B cell (primary cell): ENCODE results near the gene CNTD1. TPM values are rescaled to one million over a fixed set of nuclear protein-coding genes. Genes with fewer than 3 reads are reported as not detected.

Source experiments
- ATAC-seq: fragments of 200-7000 bp; cut with Tn5 transposase; one replicate; pipeline ENCODE4 v1.10.0; 2021; ENCODE audit warnings: low read depth, mild to moderate bottlenecking, moderate number of reproducible peaks, moderate library complexity
- CTCF ChIA-PET: fragments of 350-600 bp; sonication (Branson Sonifier 250); formaldehyde crosslinking; loops from one replicate; lab custom pipeline; 2021; ENCODE audit warnings: antibody characterized with exemption, inconsistent platforms; lab: Charles Lee
- POLR2A ChIA-PET: fragments of 350-600 bp; sonication (Branson Sonifier 250); formaldehyde crosslinking; loops from one replicate; lab custom pipeline; 2021; ENCODE audit warnings: antibody characterized with exemption; lab: Charles Lee
- DNase-seq: peaks from one replicate; pipeline ENCODE4 v3.0.0; 2013
- H2AFZ ChIP-seq: 2 replicates; pipeline ENCODE4 v1.6.1; 2012; ENCODE audit warnings: mild to moderate bottlenecking, low read depth, low read length; ENCODE audit not compliant: insufficient read depth, poor library complexity, severe bottlenecking
- H3K27ac ChIP-seq, 2 donors: 1 replicate in 1 of 2; 2 replicates in 1 of 2; pipeline ENCODE4 v1.5.1; 2012 to 2013; ENCODE audit warnings: low read length in 2 of 2, mild to moderate bottlenecking in 2 of 2, moderate library complexity in 1 of 2
- H3K27me3 ChIP-seq, 4 experiments: fragments of 200-600 bp in 1 of 4; sonication (generic) in 1 of 4; replicated peaks in 1 of 4; 1 replicate in 2 of 4; 2 replicates in 2 of 4; pipeline versions ENCODE4 v1.6.1 to v1.7.0; 2013 to 2016; ENCODE audit warnings: low read length in 3 of 4, mild to moderate bottlenecking in 2 of 4, mixed read lengths in 1 of 4, moderate library complexity in 1 of 4; ENCODE audit not compliant: insufficient read depth in 4 of 4, control insufficient read depth in 3 of 4; ENCODE audit errors: control extremely low read depth in 1 of 4
- H3K36me3 ChIP-seq, 2 experiments: replicated peaks in 1 of 2; 1 replicate in 1 of 2; 2 replicates in 1 of 2; pipeline versions ENCODE4 v1.6.1 to v1.7.1; 2013; ENCODE audit warnings: low read length in 1 of 2; ENCODE audit not compliant: insufficient read depth in 2 of 2, control insufficient read depth in 1 of 2; ENCODE audit errors: control extremely low read depth in 1 of 2, extremely low read depth in 1 of 2
- H3K4me1 ChIP-seq, 2 donors: fragments of 200-600 bp in 1 of 2; sonication (generic) in 1 of 2; 1 replicate in 1 of 2; 2 replicates in 1 of 2; pipeline versions ENCODE4 v1.5.1 to v1.6.1; 2013 to 2017; ENCODE audit warnings: low read length in 2 of 2; ENCODE audit not compliant: control insufficient read depth in 2 of 2, insufficient read depth in 2 of 2
- H3K4me2 ChIP-seq: replicated peaks from 2 replicates; pipeline ENCODE3; 2012; ENCODE audit warnings: mild to moderate bottlenecking, low read depth, low read length; ENCODE audit not compliant: poor library complexity, severe bottlenecking
- H3K4me3 ChIP-seq, 5 experiments: fragments of 200-600 bp in 1 of 5; sonication (generic) in 1 of 5; 1 replicate in 3 of 5; 2 replicates in 2 of 5; pipeline versions ENCODE4 v1.5.1 to v1.7.0; 2011 to 2016; ENCODE audit warnings: low read length in 4 of 5, mild to moderate bottlenecking in 4 of 5, low read depth in 2 of 5, control low read depth in 1 of 5, moderate library complexity in 1 of 5; ENCODE audit not compliant: insufficient read depth in 1 of 5; ENCODE audit errors: control extremely low read depth in 1 of 5, extremely low read depth in 1 of 5
- H3K79me2 ChIP-seq: fragments of 200-600 bp; sonication (generic); one replicate; pipeline ENCODE4 v1.6.0; 2016; ENCODE audit warnings: low read length; ENCODE audit not compliant: control insufficient read depth, insufficient read depth
- H3K9ac ChIP-seq: fragments of 200-600 bp; sonication (generic); 2 replicates; pipeline ENCODE4 v1.6.1; 2017; ENCODE audit warnings: mild to moderate bottlenecking, low read length, moderate library complexity
- H3K9me3 ChIP-seq, 3 donors: one replicate each; pipeline versions ENCODE4 v1.6.1 to v1.7.1; 2013; ENCODE audit warnings: low read length in 2 of 3; ENCODE audit not compliant: control insufficient read depth in 2 of 3, insufficient read depth in 1 of 3; ENCODE audit errors: control extremely low read depth in 1 of 3
- H4K20me1 ChIP-seq: 2 replicates; pipeline ENCODE4 v1.6.0; 2012; ENCODE audit warnings: mild to moderate bottlenecking, low read length; ENCODE audit not compliant: insufficient read depth, control insufficient read depth, poor library complexity, severe bottlenecking
- H3K27ac Mint-ChIP-seq: one replicate; pipeline ENCODE4 v1.8.0; 2021; ENCODE audit warnings: mixed read lengths
- H3K27me3 Mint-ChIP-seq: one replicate; pipeline ENCODE4 v1.8.0; 2021; ENCODE audit warnings: mixed read lengths
- H3K4me1 Mint-ChIP-seq: one replicate; pipeline ENCODE4 v1.8.0; 2021; ENCODE audit warnings: mixed read lengths
- H3K4me3 Mint-ChIP-seq: one replicate; pipeline ENCODE4 v1.8.0; 2021; ENCODE audit warnings: mixed read lengths
- H3K9me3 Mint-ChIP-seq: one replicate; pipeline ENCODE4 v1.8.0; 2022; ENCODE audit warnings: mixed read lengths; ENCODE audit not compliant: insufficient read depth
- EZH2 ChIP-seq: IDR thresholded peaks from 2 replicates; pipeline ENCODE4 v1.6.1; 2012; ENCODE audit warnings: borderline replicate concordance, low read depth, mild to moderate bottlenecking, moderate library complexity, low read length; ENCODE audit not compliant: insufficient read depth, poor library complexity, severe bottlenecking
- WGBS: methylation state at CpG from one replicate; pipeline ENCODE4 v1.1.5; 2013; ENCODE audit warnings: missing lambda C conversion rate; ENCODE audit not compliant: insufficient coverage; 5-methylcytosine and 5-hydroxymethylcytosine counted together
- intact Hi-C: fragments of 100-400 bp; cut with micrococcal nuclease; formaldehyde crosslinking; loops from one replicate; pipeline ENCODE4 v1.10.0; 2022
- polyA plus RNA-seq: library from polyadenylated mRNA; depleted of rRNA; stranded (reverse); fragments of >200 nt; gene quantifications from 2 replicates; pipeline ENCODE4 v1.2.3, GENCODE V29; 2012
- total RNA-seq, 2 donors: library from RNA; stranded (reverse); fragments of 120-200 nt in 1 of 2; gene quantifications; 1 replicate in 1 of 2; 2 replicates in 1 of 2; pipeline versions ENCODE4 v1.2.3 to v1.2.4, GENCODE V29; 2013 to 2022
- TF ChIP-seq, protein P1 (sequence below): fragments of 200-600 bp; IDR thresholded peaks from one replicate; pipeline ENCODE4 v1.8.0; 2022; ENCODE audit warnings: antibody characterized with exemption, mild to moderate bottlenecking

The CNTD1 gene
- total and polyA plus RNA-seq, 2 donors (not counting 1 experiment from before 2014, with no cell fraction given): not detected

DNA sequence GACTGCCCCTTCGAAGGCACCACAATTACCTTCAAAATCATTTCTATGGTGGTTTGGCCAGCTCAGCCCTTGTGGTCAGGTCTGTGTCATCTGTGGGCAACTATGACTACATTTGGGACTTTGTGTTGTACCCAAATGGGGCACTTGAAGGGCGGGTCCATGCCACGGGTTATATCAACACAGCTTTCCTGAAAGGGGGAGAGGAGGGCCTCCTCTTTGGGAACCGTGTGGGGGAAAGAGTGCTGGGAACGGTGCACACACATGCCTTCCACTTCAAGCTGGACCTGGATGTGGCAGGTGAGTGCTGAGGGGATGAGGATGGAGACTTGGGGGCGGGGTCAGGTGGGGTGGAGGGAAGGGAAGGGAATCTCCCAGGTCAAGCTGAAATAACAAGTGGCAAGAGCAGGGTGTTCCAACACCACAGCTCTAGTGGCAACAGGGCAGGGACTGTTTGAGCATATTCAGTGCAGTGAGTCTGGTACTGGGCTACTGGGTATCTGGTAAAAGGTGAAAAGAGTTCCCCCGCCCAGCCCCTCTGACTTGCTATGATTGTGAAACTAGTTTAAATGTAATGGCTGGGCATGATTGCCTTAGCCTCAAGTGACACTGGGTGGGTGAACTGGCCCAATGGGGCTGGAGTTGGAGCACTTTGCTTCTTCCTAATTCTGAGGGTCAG is 47.4 kb downstream of the CNTD1 start:
- Mint-ChIP-seq H3K27ac (no peak overlapping the region), H3K9me3 (no peaks in the 10 kb centered on the region), H3K27me3 (no peaks in the 10 kb centered on the region), H3K4me3 (no peak overlapping the region), H3K4me1 (no peaks in the 10 kb centered on the region)
- H3K9ac ChIP-seq: no peak overlapping the region
- ChIA-PET CTCF (interaction anchor here (0.5 to 3.7 kb wide), 4 partner anchors 102 to 352 kb away, joined by 3 to 30 read pairs (median 3); partner anchors contain the start of gene RPL27), POLR2A (interaction anchor here (0.7 to 1.2 kb wide), 2 partner anchors 14 to 152 kb away, joined by 4 to 5 read pairs; no protein-coding TSS in a partner anchor)
- DNase-seq: no peak
- no peak for TF ChIP-seq EZH2
- TF ChIP-seq, protein P1, sequence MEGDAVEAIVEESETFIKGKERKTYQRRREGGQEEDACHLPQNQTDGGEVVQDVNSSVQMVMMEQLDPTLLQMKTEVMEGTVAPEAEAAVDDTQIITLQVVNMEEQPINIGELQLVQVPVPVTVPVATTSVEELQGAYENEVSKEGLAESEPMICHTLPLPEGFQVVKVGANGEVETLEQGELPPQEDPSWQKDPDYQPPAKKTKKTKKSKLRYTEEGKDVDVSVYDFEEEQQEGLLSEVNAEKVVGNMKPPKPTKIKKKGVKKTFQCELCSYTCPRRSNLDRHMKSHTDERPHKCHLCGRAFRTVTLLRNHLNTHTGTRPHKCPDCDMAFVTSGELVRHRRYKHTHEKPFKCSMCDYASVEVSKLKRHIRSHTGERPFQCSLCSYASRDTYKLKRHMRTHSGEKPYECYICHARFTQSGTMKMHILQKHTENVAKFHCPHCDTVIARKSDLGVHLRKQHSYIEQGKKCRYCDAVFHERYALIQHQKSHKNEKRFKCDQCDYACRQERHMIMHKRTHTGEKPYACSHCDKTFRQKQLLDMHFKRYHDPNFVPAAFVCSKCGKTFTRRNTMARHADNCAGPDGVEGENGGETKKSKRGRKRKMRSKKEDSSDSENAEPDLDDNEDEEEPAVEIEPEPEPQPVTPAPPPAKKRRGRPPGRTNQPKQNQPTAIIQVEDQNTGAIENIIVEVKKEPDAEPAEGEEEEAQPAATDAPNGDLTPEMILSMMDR: no peak
- H3K79me2 ChIP-seq: no peaks in the 10 kb centered on the region
- H4K20me1 ChIP-seq: no peaks in the 10 kb centered on the region
- H3K4me2 ChIP-seq: no peak overlapping the region
- no peak for ATAC-seq
- no peak overlapping the region for H3K4me3 ChIP-seq
- no peaks in the 10 kb centered on the region for H3K4me1 ChIP-seq
- H3K36me3 ChIP-seq: peaks cover 2 to 47% of the 10 kb centered on the region in 2 experiments
- no peak overlapping the region for H3K27ac ChIP-seq
- WGBS: 74% methylated on average over 6 of the region's 7 CpGs
- H2AFZ ChIP-seq: no peak overlapping the region
- H3K27me3 ChIP-seq: no peaks in the 10 kb centered on the region
- no peaks in the 10 kb centered on the region for H3K9me3 ChIP-seq
- intact Hi-C loops: loop anchor here (10.0 kb wide), 1 partner anchor 89 kb away; no protein-coding TSS in a partner anchor
